ENCODE results near the gene ASTL. TPM values are rescaled to one million over a fixed set of nuclear protein-coding genes. Genes with fewer than 3 reads are reported as not detected.

ASTL gene
- total RNA-seq, 1 experiment from 2014 or later, result 0.34 TPM

- no peak for ATAC-seq
- H3K9me2 ChIP-seq (ENCODE audit: insufficient read depth), result no peaks in the 10 kb centered on the region
- no TSS peak for BruUV-seq (replicated peaks)
- H2AFZ ChIP-seq (ENCODE audit: low read depth, low read length, poor library complexity, severe bottlenecking), result no peak overlapping the region
- H3K4me3 ChIP-seq (replicated peaks in 1 of 2; ENCODE audit: low read depth in 1 of 2, low read length in 2 of 2), result no peak overlapping the region
- no peaks in the 10 kb centered on the region for H4K20me1 ChIP-seq (ENCODE audit: insufficient read depth)
- H3K27ac ChIP-seq (ENCODE audit: low read depth, low read length), result no peak overlapping the region
- H3K27me3 ChIP-seq (ENCODE audit: insufficient read depth, low read length), result no peaks in the 10 kb centered on the region
- no peaks in the 10 kb centered on the region for H3K4me1 ChIP-seq (ENCODE audit: control insufficient read depth in 1 of 2, insufficient read depth in 2 of 2, low read length in 2 of 2)
- ChIA-PET RAD21 (ENCODE audit: low non-redundant PET in 1 of 2, low total read pairs in 2 of 2, uncharacterized antibody in 2 of 2, unreplicated experiment in 2 of 2) (no interaction called here), POLR2A (no interaction called here), CTCF (interaction anchor here (0.7 kb wide), 1 partner anchor 110 kb away, joined by 3 read pairs; no protein-coding TSS in a partner anchor)
- H3K9me3 ChIP-seq (ENCODE audit: control insufficient read depth in 1 of 2, insufficient read depth in 1 of 2, low read depth in 1 of 2, low read length in 2 of 2), result peaks cover 11 to 14% of the 10 kb centered on the region in 2 experiments; a peak in 2 of 4 replicates
- TF ChIP-seq MAX (IDR thresholded peaks at IDR 0.05) (no peak), EZH2 (IDR thresholded peaks at IDR 0.05) (no peak), JUND (IDR thresholded peaks at IDR 0.05) (no peak), CBX3 (IDR thresholded peaks at IDR 0.05; ENCODE audit: low read depth) (no peak), POLR2AphosphoS5 (IDR thresholded peaks at IDR 0.05; ENCODE audit: low read depth, low read length) (no peak), YY1 (IDR thresholded peaks at IDR 0.05; ENCODE audit: extremely low read depth, insufficient replicate concordance, low read depth, low read length) (no peak), FOSL1 (IDR thresholded peaks at IDR 0.05; ENCODE audit: low read depth) (no peak), CTCF (IDR thresholded peaks at IDR 0.05 in 2 of 3, conservative IDR thresholded peaks at IDR 0.05 in 1 of 3; ENCODE audit: borderline replicate concordance in 1 of 3, insufficient read depth in 1 of 3, low read depth in 2 of 3, low read length in 2 of 3) (no peak), EGR1 (IDR thresholded peaks at IDR 0.05; ENCODE audit: low read depth) (no peak), TCF7L2 (IDR thresholded peaks at IDR 0.05; ENCODE audit: borderline replicate concordance, extremely low read depth, insufficient read depth, insufficient read length) (no peak), CEBPB (IDR thresholded peaks at IDR 0.05; ENCODE audit: low read depth) (no peak), SIN3A (IDR thresholded peaks at IDR 0.05; ENCODE audit: low read depth) (no peak), REST (IDR thresholded peaks at IDR 0.05; ENCODE audit: low read depth) (no peak), SRF (IDR thresholded peaks at IDR 0.05; ENCODE audit: low read depth) (no peak), POLR2A (IDR thresholded peaks at IDR 0.05; ENCODE audit: borderline replicate concordance, extremely low read depth, insufficient read depth, insufficient read length) (no peak), SP1 (IDR thresholded peaks at IDR 0.05; ENCODE audit: low read depth) (no peak), RAD21 (IDR thresholded peaks at IDR 0.05; ENCODE audit: low read depth) (no peak), EZH2phosphoT487 (IDR thresholded peaks at IDR 0.05; ENCODE audit: borderline replicate concordance) (no peak)
- TF ChIP-seq, protein P1, sequence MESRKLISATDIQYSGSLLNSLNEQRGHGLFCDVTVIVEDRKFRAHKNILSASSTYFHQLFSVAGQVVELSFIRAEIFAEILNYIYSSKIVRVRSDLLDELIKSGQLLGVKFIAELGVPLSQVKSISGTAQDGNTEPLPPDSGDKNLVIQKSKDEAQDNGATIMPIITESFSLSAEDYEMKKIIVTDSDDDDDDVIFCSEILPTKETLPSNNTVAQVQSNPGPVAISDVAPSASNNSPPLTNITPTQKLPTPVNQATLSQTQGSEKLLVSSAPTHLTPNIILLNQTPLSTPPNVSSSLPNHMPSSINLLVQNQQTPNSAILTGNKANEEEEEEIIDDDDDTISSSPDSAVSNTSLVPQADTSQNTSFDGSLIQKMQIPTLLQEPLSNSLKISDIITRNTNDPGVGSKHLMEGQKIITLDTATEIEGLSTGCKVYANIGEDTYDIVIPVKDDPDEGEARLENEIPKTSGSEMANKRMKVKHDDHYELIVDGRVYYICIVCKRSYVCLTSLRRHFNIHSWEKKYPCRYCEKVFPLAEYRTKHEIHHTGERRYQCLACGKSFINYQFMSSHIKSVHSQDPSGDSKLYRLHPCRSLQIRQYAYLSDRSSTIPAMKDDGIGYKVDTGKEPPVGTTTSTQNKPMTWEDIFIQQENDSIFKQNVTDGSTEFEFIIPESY (IDR thresholded peaks at IDR 0.05; ENCODE audit: extremely low read depth, insufficient replicate concordance, low read length), result no peak
- TF ChIP-seq, protein P2, sequence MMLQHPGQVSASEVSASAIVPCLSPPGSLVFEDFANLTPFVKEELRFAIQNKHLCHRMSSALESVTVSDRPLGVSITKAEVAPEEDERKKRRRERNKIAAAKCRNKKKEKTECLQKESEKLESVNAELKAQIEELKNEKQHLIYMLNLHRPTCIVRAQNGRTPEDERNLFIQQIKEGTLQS (IDR thresholded peaks at IDR 0.05), result no peak
- intact Hi-C loops (cut with micrococcal nuclease), result no loop called here
- no peak overlapping the region for H3K9ac ChIP-seq (ENCODE audit: low read length)
- DNase-seq (ENCODE audit: low read depth, low spot score), result no peak
- H3K36me3 ChIP-seq (ENCODE audit: control insufficient read depth in 1 of 2, insufficient read depth in 2 of 2, low read length in 2 of 2), result no peaks in the 10 kb centered on the region
- H3K4me2 ChIP-seq (ENCODE audit: low read length), result no peak overlapping the region
- no peaks in the 10 kb centered on the region for H3K79me2 ChIP-seq (ENCODE audit: insufficient read depth, low read length)
Observed at GRCh38 chr2:96102596-96103186, 35.6 kb downstream of the ASTL start.
